ENCODE results near the gene IGSF3.

DNA sequence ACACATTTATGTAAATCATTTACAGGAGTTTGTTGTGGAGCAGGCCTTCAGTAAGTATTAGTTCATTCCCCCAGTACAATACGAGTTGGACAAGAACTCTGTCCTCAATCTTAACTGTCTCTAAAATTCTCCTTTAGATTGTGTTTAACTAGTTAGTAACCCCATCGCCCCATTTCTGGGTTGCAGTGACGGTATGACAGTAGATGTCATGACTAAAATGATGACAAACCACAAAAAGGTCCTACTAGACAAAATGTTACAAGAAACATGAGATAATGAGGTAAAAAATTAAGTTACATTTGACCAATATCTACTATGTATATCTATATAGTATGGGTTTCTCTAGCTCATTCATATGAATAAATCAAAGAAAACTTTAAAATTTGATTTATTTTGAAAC, 137.9 kb downstream of the IGSF3 start:
- TF ChIP-seq EZH2 (IDR thresholded peaks at IDR 0.05; ENCODE audit: borderline replicate concordance, low read length) = no peak
- TF ChIP-seq, protein P1, sequence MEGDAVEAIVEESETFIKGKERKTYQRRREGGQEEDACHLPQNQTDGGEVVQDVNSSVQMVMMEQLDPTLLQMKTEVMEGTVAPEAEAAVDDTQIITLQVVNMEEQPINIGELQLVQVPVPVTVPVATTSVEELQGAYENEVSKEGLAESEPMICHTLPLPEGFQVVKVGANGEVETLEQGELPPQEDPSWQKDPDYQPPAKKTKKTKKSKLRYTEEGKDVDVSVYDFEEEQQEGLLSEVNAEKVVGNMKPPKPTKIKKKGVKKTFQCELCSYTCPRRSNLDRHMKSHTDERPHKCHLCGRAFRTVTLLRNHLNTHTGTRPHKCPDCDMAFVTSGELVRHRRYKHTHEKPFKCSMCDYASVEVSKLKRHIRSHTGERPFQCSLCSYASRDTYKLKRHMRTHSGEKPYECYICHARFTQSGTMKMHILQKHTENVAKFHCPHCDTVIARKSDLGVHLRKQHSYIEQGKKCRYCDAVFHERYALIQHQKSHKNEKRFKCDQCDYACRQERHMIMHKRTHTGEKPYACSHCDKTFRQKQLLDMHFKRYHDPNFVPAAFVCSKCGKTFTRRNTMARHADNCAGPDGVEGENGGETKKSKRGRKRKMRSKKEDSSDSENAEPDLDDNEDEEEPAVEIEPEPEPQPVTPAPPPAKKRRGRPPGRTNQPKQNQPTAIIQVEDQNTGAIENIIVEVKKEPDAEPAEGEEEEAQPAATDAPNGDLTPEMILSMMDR (conservative IDR thresholded peaks at IDR 0.05 in 1 of 2, IDR thresholded peaks at IDR 0.05 in 1 of 2; ENCODE audit: extremely low read depth in 1 of 2, insufficient read depth in 1 of 2, low read depth in 1 of 2, low read length in 2 of 2) = no peak
